Common myeloid progenitor, CD34-positive (primary cell): Measurements from ENCODE around the gene RRP1.
A peak's percentile ranks its signal among the peaks of the same experiment; 100 is the strongest.

Source experiments
- CTCF ChIA-PET: fragments of 350-600 bp; sonication (Branson Sonifier 250); formaldehyde crosslinking; loops from one replicate; lab custom pipeline; 2021; ENCODE audit warnings: antibody characterized with exemption; lab: Charles Lee
- POLR2A ChIA-PET: fragments of 350-600 bp; sonication (Branson Sonifier 250); formaldehyde crosslinking; loops from one replicate; lab custom pipeline; 2021; ENCODE audit warnings: antibody characterized with exemption; lab: Charles Lee
- DNase-seq, 3 donors: peaks; one replicate each; pipeline versions ENCODE4 v3.0.0 to v3.0.0-alpha.2; 2013
- H3K27ac ChIP-seq, 2 experiments: 1 replicate in 1 of 2; 2 replicates in 1 of 2; pipeline ENCODE4 v1.7.0; 2013; ENCODE audit warnings: inconsistent platforms in 2 of 2, low read length in 2 of 2, mild to moderate bottlenecking in 2 of 2, low read depth in 1 of 2, moderate library complexity in 1 of 2; ENCODE audit not compliant: severe bottlenecking in 2 of 2, insufficient read depth in 1 of 2, poor library complexity in 1 of 2
- H3K27me3 ChIP-seq, 5 experiments: replicated peaks in 2 of 5; 1 replicate in 3 of 5; 2 replicates in 2 of 5; pipeline versions ENCODE4 v1.6.1 to v1.7.0; 2013; ENCODE audit warnings: low read length in 4 of 5, mild to moderate bottlenecking in 2 of 5, moderate library complexity in 2 of 5, inconsistent platforms in 1 of 5; ENCODE audit not compliant: insufficient read depth in 5 of 5, control insufficient read depth in 4 of 5
- H3K36me3 ChIP-seq, 4 experiments: 1 replicate in 2 of 4; 2 replicates in 2 of 4; pipeline versions ENCODE4 v1.6.1 to v1.7.0; 2013; ENCODE audit warnings: low read length in 3 of 4, control low read depth in 1 of 4, mild to moderate bottlenecking in 1 of 4; ENCODE audit not compliant: control insufficient read depth in 4 of 4, insufficient read depth in 4 of 4
- H3K4me1 ChIP-seq, 4 experiments: 1 replicate in 3 of 4; 2 replicates in 1 of 4; pipeline versions ENCODE4 v1.6.1 to v1.7.1; 2013; ENCODE audit warnings: low read length in 3 of 4, mild to moderate bottlenecking in 3 of 4, control low read depth in 1 of 4, inconsistent platforms in 1 of 4, moderate library complexity in 1 of 4; ENCODE audit not compliant: control insufficient read depth in 4 of 4, insufficient read depth in 4 of 4; ENCODE audit errors: control extremely low read depth in 1 of 4
- H3K4me3 ChIP-seq, 7 experiments: 1 replicate in 4 of 7; 2 replicates in 3 of 7; pipeline versions ENCODE4 v1.5.1 to v1.7.0; 2013; ENCODE audit warnings: mild to moderate bottlenecking in 7 of 7, low read length in 6 of 7, moderate library complexity in 6 of 7, inconsistent platforms in 2 of 7, low read depth in 2 of 7, control low read depth in 1 of 7; ENCODE audit not compliant: insufficient read depth in 4 of 7, control insufficient read depth in 1 of 7; ENCODE audit errors: extremely low read depth in 1 of 7
- H3K9me3 ChIP-seq, 5 experiments: 1 replicate in 4 of 5; 2 replicates in 1 of 5; pipeline versions ENCODE4 v1.6.1 to v1.7.1; 2013; ENCODE audit warnings: low read length in 4 of 5, mild to moderate bottlenecking in 2 of 5, inconsistent platforms in 1 of 5, low read depth in 1 of 5, moderate library complexity in 1 of 5; ENCODE audit not compliant: control insufficient read depth in 4 of 5, insufficient read depth in 2 of 5; ENCODE audit errors: control extremely low read depth in 1 of 5
- WGBS: methylation state at CpG from one replicate; pipeline ENCODE4 v1.1.5; 2013; ENCODE audit not compliant: insufficient coverage; 5-methylcytosine and 5-hydroxymethylcytosine counted together

Gene RRP1

DNA sequence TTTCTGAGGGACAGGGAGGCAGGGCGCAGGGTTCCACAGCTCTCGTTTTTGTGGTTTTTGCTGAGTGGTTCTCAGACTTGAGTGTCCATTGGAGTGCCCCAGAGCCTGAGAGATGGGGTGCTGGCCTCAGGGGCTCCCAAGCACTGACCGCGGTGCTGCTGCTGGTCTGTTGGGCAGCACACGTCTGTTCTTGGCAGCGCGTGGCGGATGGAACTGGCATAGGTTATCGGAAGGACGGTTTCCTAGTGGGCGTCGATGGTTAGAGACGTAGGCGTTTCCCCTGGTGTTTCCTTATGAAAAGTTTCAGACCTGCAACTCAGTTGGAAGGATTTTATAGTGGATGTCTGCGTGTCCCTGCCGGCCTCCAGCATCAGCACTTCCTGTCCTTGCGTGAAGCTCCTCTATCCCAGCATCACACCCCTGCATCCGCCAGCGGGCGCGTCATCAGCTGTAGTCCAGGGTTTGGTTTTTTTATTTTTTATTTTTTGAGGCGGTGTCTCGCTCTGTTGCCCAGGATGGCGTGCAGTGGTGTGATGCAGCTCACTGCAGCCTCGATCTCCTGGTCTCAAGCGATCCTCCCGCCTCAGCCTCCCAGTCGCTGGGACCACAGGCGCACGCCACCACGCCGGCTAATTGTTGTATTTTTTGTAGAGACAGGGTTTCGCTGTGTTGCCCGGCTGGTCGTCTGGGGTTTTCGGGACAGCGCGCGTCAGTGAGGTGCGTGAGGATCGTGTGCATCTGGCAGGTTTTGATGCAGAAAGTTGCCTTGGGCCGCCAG, 11.8 kb downstream of the RRP1 start:
- Histone ChIP-seq H3K36me3 (peaks cover 2 to 93% (median 64%) of the 10 kb centered on the region in 4 experiments), H3K9me3 (no peaks in the 10 kb centered on the region), H3K27ac (no peak overlapping the region), H3K4me1 (peaks cover 0 to 18% (median 12%) of the 10 kb centered on the region in 4 experiments), H3K4me3 (no peak overlapping the region), H3K27me3 (no peaks in the 10 kb centered on the region)
- WGBS = 98% methylated on average over 37 of the region's 42 CpGs
- ChIA-PET POLR2A (no interaction called here), CTCF (no interaction called here)
- DNase-seq = no peak

DNA sequence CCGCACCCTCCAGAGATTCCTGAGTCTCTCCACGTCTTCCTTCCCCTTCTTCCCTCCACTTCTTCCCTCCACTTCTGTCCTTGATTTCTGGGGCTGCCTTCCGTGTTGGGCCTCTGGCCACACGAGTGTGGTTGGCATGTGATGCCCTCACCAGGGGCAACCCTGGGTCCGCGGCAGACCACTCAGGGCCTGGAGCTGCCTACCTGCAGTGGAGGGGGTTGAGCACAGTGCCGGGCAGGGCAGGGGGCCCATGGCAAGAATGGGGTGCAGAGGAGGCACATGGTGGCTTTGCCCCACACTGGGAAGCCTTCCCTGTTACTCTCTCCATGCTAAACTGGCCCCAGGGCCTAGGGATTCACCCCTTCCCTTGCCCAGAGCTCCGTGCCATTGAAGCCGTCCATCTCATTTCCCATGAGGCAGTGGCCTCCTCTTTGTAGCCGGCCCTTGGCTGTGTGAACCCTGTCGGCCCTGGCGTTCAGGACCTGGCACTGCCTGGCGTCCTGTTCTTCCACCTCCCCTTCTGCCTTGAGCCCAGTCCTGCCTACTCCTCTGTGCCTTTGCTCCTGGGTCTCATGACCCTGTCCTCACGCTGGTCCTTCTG, 13.4 kb downstream of the RRP1 start:
- no peak for DNase-seq
- Histone ChIP-seq H3K36me3 (peaks cover 2 to 82% (median 49%) of the 10 kb centered on the region in 4 experiments), H3K4me1 (peaks cover 0 to 20% (median 19%) of the 10 kb centered on the region in 4 experiments), H3K27me3 (no peaks in the 10 kb centered on the region), H3K9me3 (no peaks in the 10 kb centered on the region), H3K27ac (no peak overlapping the region), H3K4me3 (no peak overlapping the region)
- ChIA-PET POLR2A (no interaction called here), CTCF (interaction anchor here (1.0 kb wide), 1 partner anchor 173 kb away, joined by 3 read pairs; no protein-coding TSS in a partner anchor)
- WGBS = 95% methylated on average over 11 of the region's 14 CpGs

DNA sequence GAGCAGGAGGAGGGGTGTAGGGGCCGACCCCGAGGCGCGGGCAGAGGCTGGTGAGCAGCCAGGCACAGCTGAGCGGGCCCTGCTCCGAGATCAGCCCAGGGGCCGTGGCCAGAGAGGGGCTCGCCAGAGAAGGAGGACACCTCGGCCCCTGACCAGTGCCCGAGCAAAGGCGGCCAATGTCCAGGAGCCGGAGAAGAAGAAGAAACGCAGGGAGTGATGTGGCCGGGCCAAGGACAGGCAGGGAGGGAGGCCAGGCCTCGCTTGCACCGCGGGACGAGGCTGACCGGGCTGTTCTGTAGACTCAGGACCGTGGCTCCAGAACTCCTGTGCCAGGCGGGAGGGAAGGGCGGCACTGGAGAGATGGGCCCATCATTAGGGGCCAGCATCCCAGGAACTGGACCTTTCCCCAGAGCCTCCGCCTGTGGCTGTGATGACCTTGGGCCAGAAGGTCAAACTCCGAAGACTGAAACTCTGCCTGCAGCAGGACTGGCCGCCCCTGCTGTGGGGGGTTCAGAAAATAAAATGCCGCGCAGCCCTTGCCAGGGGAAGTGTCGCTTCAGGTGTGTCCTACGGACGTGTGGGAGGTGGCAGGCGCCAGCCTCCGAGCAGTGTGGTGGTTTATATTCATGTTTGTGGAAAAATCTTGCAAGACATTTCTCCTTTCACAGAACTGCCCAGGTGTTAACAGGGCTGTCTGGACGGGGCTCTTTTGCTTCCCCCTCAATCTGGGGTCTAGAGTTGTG, 14.4 kb downstream of the RRP1 start:
- ChIA-PET POLR2A (no interaction called here), CTCF (interaction anchor here (1.0 kb wide), 1 partner anchor 172 kb away, joined by 3 read pairs; no protein-coding TSS in a partner anchor)
- Histone ChIP-seq H3K9me3 (no peaks in the 10 kb centered on the region), H3K36me3 (peaks cover 2 to 73% (median 42%) of the 10 kb centered on the region in 4 experiments), H3K27me3 (no peaks in the 10 kb centered on the region), H3K4me1 (peaks cover 0 to 20% (median 19%) of the 10 kb centered on the region in 4 experiments), H3K4me3 (no peak overlapping the region), H3K27ac (no peak overlapping the region)
- DNase-seq = no peak
- WGBS = 97% methylated on average over 23 of the region's 33 CpGs

DNA sequence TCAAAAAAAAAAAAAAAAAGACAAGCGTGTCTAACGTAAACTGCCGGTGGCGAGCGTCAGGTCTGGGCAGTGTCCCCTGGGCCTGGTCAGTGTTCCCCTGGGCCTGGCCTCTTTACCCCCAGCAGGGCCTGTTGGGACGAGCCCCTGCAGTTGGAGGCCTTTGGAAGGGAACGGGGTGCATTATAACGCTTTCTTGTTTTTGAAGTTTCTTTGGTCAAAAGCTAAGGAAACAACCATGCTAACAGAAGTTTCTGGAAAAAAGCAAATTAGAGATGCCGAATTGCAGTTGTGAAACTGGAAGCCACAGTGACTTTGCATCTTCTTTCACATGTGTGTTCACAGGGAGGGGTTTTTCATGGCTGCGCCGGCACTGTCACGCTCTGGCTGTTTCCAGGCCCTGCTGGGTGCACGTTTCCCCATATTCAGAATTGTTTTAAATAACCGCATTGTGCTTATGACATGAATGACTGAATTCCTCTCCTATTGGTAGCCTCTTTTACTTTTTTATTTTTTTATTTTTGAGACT, 16.0 kb downstream of the RRP1 start:
- 55% methylated on average over 11 of the region's 14 CpGs for WGBS
- H3K4me1 ChIP-seq = peaks cover 0 to 20% (median 19%) of the 10 kb centered on the region in 4 experiments
- H3K4me3 ChIP-seq = no peak overlapping the region
- H3K27me3 ChIP-seq = no peaks in the 10 kb centered on the region
- H3K27ac ChIP-seq = peak overlapping the region in 1 of 2 experiments; percentile 40
- peak; percentile 77 to 95 (median 92) for DNase-seq
- peaks cover 2 to 56% (median 32%) of the 10 kb centered on the region in 4 experiments for H3K36me3 ChIP-seq
- H3K9me3 ChIP-seq = no peaks in the 10 kb centered on the region
- ChIA-PET CTCF (no interaction called here), POLR2A (no interaction called here)

DNA sequence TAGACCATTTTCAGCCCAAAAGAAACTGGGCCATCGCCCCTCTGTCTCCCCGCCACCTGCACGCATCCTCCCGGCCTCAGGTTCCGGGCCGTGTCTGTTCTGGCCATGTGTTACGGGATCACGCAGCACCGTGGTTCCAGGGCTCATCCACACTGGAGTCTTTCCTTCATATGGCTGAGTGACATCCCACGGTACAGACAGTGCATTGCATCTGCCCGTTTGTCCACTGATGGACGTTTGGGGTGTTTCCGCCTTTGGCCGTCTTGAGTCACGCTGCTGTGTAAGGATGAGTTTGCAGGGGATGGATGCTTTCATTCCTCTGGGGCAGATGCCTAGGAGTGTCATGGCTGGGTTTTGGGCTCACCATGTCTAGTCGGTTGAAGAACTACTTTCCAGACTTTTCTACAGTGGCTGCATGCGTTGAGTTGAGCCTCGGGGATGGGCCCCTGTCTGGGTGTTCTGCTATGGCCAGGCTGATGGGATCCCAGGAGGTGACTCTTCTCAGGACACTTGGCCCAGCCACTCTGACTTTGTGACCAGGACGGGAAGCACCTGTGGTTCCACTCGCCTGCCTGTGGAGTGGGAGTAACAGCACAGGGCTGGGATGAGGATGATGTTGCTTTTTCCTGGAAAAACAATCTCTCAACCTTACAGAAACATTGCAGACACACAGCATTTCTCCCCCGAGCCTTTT, 16.8 kb downstream of the RRP1 start:
- ChIA-PET POLR2A (no interaction called here), CTCF (interaction anchor here (0.5 to 1.7 kb wide), 5 partner anchors 12 to 169 kb away, joined by 3 to 7 read pairs (median 3); no protein-coding TSS in a partner anchor)
- H3K36me3 ChIP-seq = peaks cover 0 to 48% (median 25%) of the 10 kb centered on the region in 4 experiments
- H3K4me3 ChIP-seq = no peak overlapping the region
- peaks cover 0 to 27% (median 23%) of the 10 kb centered on the region in 4 experiments for H3K4me1 ChIP-seq
- no peaks in the 10 kb centered on the region for H3K27me3 ChIP-seq
- H3K27ac ChIP-seq = no peak overlapping the region
- DNase-seq = no peak
- H3K9me3 ChIP-seq = no peaks in the 10 kb centered on the region
- WGBS = 94% methylated on average over 19 of the region's 21 CpGs

DNA sequence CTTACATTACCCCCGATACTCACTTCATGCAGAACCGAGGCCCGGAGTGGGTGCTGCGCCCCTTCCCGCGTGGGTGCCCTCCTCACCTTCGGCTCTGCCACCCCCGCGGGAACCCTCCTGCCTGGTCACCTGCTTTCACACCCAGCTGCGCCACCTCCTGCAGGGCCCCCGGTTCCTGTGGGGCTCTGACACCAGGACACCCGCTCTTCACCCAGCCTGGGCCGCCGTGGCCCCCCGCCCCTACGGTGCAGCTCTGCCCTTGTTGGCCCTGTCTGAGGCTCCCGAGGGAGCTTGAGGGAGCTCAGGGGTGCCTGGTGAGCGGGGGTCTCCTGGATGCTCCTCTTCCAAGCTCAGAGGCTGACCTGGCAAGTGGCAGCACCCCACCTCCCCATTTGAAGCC, 19.0 kb downstream of the RRP1 start:
- Histone ChIP-seq H3K9me3 (no peaks in the 10 kb centered on the region), H3K27ac (no peak overlapping the region), H3K4me1 (peaks cover 0 to 38% (median 31%) of the 10 kb centered on the region in 4 experiments), H3K36me3 (peaks cover 0 to 26% (median 10%) of the 10 kb centered on the region in 4 experiments), H3K4me3 (no peak overlapping the region), H3K27me3 (no peaks in the 10 kb centered on the region)
- POLR2A ChIA-PET = no interaction called here
- 90% methylated on average over 10 of the region's 18 CpGs for WGBS
- CTCF ChIA-PET = interaction anchor here (1.0 to 5.3 kb wide), 6 partner anchors 22 to 172 kb away, joined by 3 to 40 read pairs (median 4); no protein-coding TSS in a partner anchor
- DNase-seq = no peak
